GM19025 (cell line): ENCODE results near the gene ADD3.
"Not testable (repeated sequence)": the region's sequence is repeated elsewhere in the genome, so short reads cannot be mapped to it uniquely, and the experiment has no call there.

Source experiments
- ATAC-seq: cut with Tn5 transposase; IDR thresholded peaks from one replicate; pipeline ENCODE4 v1.9.1; 2021; ENCODE audit warnings: mild to moderate bottlenecking, low read depth, moderate library complexity; ENCODE audit not compliant: unreplicated experiment

The ADD3 gene

DNA sequence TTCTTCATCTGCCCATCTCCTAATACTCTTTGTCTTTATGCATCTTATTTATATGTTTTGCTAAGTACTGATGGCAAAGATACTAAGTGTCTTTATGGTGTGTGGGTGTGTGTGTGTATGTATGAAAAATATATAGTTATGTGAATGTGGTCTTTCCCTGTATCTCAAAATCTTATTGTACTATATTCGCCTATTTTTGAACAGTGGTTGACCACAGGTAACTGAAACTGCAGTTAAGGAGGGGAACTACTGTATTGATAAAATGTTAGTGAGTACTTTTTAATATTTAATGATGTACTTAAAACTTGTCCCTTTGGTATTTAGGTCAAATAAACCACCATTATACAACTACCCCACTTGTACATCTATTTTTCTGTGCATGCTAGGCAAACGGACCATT, 85.9 kb downstream of the ADD3 start:
- no peak for ATAC-seq

DNA sequence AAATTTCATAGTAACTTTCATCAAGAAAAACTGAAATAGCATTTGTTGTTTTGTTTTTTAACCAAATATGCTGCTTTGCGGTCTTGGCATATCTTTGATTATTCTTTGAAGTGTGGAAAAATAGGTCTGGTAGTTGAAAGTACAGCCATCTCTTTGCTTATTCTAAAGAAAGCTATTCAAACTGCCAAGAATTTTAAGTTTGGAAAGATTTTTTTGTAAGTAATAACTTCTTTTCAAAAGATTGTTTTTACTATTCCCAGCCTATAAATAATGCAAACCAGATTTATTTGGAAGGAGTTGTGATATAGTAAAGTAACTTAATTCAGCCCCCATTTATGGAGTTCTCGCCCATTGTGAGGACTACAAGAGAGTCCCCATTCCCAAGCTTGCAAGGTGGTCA, 87.0 kb downstream of the ADD3 start:
- ATAC-seq: no peak

DNA sequence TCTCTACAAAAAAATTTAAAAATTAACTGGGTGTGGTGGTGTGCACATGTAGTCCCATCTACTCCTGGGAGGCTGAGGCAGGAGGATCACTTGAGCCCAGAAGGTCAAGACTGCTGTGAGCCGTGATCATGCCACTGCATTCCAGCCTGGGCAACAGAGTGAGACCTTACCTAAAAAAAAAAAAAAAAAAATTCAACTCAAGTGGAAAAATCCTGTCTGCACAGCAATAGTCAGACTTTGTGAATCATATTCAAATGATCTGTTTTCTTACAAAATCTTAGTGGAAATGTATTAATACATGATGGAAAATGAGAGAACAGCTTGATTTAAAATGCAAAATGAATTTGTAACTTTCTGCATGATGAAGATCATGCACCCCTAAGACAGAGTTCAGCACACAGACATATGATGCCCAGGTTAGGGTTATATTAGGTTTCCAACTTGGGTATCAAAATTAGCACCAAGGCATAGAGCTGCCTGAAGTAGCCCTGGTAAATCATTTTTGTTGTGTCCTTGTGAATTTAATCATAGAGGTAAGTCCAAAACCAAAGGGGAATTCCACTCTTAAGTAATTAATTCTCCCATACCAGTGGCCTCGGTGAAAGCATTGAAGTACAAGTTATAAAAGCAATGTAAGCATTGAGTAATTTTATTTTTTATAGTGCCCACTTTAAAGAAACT, 93.8 kb downstream of the ADD3 start:
- ATAC-seq: peak; percentile 68

DNA sequence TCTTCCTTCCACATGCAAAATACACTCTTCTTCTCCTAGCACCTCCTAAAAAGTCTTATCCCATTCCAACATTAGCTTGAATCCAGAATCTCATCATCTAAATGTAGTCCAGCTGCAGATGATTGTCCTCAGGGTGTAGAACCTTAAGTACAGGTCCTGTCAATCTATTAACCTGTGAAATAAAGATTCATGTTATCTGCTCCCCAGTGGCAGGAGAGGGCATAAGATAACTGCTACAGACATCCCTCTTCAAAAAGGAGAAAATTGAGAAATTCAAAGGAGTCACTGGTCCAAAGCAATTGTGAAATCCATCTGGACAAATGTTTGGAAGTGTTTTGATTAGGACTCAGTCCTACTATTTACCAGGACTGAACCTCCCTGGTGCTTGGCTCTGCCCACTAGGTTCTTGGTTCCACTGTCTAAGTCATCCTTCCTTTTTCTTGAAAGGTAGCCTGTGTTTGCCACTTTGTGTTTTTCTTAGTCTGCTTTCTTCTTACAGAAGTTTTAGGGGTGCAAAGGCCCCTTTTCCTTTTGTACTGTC, 96.2 kb downstream of the ADD3 start:
- no peak for ATAC-seq

DNA sequence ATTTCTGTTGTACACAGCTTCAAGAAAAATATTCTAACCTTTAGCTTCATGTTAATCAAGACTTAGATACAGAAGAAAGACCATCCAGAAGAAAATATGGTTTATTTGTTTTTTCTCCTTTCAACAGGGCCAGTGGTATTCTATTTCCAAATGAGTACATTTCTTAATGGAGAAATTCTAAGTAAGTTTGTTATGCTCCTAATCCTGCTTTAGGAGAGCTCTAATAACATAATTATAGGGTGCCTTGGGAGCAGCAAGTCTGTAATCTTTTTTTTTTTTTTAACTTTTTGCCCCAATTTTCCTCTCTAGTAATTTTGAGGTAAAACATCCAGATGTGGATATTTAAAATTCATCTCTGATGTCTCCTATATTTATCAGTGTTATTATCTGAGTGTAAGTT, 98.1 kb downstream of the ADD3 start:
- ATAC-seq: no peak

DNA sequence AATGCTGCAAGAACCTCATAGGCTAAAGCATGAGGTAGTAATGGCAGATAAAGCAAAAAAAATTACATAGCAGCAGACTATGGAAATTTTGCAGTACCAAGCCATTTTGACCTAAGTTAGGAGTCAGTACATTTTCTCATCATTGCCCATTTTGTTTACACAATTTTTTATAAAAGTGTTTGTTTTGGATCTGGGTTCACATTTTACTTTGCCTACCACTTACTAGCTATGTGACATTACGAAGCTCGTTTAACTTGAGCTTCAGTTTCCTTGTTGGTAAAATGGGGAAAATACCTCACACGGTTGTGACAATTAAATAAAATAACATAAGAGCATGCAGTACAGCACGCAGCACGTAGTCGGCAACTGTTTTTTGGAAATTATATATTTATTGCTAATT, 99.6 kb downstream of the ADD3 start:
- ATAC-seq: no peak

DNA sequence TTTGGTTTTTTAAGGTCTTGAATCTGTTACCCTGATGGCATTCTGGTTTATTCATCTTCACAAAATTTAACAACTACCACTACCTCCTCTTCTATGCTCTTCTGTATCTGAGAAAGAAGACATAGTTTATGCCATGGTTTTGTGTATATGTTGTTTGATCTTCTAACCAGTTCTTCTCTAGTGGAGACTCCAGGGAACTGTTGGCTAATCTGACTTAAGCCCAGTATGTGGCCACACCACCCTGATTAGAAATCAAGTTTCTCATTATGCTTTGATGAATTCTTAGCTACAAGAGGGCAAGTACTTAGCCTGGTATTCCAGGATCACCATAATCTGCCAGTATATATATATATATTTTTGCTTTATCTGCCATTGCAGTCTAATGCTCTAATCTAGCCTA, 100.1 kb downstream of the ADD3 start:
- no peak for ATAC-seq

DNA sequence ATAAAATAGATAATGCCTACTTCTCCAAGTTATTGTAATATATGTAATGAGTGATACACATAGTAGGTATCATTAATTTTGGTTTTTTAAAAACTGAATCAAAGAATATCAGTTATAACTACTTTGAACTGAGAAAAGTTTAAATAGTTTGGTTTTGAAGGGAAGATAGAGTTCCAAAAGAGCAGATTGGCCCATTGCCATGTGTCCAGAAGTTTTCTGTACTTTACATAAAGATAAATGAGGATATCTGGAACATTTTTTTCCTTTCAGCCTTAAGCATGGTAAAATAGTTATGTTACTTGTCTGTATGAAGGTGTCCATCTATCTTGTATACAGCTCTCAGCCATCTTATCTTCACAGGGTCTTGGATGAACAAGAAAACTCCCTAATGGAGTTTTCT, 101.7 kb downstream of the ADD3 start:
- ATAC-seq: no peak

DNA sequence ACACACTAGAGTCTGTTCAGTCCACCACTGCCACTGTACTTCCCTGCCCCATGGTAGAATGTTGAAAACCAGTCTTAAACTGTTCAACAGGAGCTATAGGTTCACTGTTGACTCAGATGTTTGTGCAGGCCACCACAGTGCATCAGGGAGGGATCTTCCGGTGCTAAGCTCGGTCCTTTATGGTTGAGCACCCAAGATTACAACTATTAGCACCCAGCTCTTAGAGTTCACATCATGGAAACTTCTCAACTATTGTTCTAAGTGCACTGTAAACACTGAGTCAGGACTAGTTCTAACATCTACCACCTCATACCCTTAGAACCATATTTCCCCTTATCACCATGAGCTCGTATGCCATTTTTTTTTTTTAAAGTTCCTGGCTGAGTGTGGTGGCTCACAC, 102.6 kb downstream of the ADD3 start:
- no peak for ATAC-seq

DNA sequence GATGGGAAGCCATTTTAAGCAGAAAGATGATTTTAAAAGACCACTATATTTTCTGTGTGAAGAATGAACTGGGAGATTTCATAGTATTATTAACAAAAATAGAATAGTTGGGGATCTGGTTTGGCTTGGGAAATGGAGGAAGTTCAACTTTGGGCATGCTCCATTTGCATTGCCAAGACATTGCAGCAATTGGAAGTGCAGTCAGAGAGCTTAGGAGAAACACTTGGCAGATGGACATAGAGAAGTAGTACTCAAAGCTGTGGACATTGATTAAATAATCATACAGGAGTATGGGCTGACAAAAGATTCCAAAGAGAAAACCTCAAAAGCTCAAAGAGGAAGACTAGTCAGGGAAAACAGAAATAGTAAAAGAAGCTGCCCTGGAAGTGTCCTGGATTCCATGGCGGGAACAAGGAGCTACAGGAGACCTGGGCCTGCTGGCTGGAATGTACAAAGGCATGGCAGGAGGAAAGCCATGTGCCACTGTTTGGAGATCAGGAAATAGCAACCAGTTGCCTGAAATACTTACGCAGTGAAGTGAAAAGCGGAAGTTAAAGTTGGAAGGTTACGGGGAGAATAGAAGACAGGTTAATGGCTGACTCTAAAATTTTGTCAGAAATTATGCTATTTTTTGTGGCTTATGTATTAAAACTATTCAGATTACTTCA, 106.0 kb downstream of the ADD3 start:
- no peak for ATAC-seq

DNA sequence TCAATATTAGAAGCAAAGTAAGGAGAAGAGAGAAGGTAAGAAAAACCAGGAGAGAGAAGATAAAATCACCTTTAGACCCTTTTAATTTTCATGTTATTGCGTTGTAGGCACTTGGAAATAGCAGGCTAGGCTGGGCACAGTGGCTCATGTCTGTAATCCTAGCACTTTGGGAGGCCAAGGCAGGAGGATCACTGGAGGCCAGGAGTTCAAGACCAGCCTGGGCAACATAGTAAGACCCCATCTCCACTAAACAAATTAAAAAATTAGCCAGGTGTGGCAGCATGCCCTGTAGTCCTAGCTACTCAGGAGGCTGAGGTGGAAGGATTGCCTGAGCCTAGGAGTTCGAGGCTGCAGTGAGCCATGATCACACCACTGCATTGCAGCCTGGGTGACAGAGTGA, 106.9 kb downstream of the ADD3 start:
- ATAC-seq: not testable (repeated sequence)

DNA sequence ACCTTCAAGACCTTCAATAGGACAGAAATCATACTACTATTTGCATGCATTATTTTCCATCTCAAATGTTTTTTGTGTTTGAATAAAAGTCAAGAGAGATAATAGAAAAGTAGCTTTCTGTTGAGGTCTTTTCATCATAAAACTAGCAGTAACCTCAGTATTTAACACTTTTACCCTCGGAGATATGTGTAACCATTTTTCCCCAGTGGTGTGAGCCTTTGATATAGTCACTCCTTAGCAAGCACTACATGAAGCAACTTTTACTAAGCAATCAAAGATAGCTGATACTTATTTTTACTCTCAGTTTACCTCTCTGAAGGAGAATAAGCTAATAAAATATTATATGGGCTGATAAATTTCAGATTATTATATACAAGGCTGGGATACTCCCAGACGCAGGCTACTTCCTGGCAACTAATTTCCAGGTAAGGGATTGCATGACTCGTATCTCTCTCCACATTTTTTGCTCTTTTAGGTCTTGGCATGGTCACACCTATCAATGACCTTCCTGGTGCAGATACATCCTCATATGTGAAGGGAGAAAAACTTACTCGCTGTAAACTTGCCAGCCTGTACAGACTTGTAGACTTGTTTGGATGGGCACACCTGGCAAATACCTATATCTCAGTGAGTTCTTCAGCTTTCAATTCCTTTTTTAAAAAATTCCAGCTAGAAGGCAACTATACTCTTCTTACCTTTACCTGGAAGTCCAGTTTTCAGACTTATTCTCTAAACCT, 108.2 kb downstream of the ADD3 start:
- ATAC-seq: no peak

DNA sequence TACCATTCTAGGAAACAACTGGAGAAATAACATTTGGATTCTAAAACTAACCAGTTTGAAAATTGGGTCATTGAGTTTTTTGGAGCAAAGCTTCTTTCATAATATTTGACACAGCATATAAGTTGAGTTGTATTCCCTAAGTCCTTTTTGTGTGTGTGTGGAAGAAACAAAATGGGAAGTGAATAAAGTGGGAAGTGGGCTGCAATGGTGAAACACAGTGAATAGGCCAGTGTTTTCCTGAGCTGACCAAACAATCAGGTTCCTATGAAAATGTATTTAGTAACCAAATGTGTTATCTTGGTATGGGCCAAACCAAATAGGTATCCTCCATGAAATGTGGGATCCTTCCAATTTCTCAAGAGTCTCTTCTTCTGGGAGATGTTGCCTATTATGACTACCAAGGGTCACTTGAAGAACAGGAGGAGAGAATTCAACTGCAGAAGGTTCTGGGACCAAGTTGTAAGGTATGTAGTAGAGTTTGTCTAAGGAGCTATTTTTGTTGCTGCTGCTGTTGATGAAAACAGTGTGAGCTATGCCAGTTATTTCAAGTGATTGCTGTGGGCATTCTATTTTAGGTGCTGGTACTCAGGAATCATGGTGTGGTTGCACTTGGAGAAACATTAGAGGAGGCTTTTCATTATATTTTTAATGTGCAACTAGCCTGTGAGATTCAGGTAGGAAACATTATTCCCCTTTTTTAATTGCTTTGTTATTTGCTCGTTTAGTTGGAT, 111.3 kb downstream of the ADD3 start:
- ATAC-seq: no peak

DNA sequence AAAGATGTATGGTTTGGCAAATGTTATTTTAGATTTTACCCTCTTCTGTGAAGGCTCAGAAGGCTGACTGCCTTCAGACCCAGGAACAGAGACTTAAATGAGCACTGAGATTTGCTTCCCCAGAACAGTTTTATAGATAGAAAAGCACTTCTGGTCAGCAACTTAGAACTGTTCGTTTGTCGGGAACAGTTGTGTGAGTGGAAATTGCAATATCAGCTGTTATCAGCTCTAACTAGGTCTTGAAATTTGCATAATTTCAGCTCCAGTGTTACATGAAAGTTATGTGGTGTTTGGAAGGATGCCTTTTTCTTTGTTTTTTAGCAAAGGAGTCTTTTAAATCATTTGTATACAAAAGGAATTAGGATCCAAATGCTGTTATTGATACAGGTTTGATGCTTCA, 115.8 kb downstream of the ADD3 start:
- ATAC-seq: no peak

DNA sequence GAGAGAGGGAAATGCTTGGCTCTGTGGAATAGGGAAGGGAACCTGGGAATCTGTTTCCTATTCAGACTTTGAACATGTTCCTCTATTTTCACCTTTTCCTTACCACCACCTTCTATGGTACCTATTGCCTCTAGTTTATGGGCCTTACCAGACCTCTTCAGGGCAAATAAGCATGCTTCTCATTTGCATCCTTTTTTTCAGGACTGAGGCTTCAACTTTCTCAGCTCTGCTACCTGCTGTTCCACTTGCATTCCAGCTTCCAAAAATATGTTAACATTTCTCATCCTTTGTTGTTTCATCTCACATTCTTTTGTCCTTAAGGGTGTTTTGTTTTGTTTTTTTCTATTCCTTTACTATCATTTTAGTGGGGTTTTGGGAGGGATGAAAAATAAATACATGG, 121.7 kb downstream of the ADD3 start:
- no peak for ATAC-seq

DNA sequence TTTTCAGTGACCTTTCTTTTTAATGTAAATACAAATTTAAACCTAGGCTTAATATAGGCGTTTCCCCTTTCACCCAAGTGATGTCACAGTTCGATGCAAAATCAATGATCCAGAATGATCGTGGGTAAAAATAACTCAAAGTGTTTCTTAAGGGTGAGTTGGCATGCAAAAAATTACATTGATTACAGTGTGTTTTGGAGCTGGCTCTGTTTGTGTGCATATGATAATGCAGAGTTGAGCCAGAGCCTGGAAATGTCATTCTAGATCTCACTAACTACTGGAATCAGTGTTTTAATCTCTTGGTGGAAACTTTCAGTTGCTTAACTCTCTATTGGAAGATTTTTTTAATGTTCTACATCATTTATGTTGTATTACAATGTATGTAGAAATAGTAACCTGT, 127.1 kb downstream of the ADD3 start:
- ATAC-seq: no peak

DNA sequence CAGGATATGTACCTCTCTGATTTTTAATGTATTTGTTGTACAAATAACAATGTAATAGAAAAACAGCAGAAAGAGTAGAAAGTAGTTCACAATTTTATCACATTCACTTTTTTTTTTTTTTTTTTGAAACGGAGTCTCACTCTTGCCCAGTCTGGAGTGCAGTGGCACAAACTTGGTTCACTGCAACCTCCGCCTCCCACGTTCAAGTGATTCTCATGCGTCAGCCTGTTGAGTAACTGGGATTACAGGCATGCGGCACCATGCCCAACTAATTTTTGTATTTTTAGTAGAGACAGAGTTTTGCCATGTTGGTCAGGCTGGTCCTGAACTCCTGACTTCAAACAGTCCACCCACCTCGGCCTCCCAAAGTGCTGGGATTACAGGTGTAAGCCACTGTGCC, 128.1 kb downstream of the ADD3 start:
- ATAC-seq: not testable (repeated sequence)

DNA sequence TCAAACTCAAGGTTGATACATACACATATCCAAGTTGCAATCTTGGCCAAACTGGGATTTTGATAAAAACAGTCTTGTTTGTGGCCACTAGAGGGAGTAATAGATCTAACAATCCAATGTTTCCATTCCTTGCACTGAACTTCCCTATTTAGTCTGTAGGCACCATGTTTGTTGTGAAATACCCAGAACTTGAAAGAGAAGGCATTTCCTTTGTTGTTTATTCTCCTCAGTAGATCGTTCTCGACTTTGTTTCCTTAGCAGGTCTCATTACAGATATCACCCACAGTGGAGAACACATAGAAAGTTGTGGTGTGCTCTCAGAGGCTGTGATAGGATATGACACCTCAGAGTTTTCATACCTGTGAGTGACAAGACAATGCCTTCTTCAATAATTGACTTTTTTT, 129.4 kb downstream of the ADD3 start:
- no peak for ATAC-seq

DNA sequence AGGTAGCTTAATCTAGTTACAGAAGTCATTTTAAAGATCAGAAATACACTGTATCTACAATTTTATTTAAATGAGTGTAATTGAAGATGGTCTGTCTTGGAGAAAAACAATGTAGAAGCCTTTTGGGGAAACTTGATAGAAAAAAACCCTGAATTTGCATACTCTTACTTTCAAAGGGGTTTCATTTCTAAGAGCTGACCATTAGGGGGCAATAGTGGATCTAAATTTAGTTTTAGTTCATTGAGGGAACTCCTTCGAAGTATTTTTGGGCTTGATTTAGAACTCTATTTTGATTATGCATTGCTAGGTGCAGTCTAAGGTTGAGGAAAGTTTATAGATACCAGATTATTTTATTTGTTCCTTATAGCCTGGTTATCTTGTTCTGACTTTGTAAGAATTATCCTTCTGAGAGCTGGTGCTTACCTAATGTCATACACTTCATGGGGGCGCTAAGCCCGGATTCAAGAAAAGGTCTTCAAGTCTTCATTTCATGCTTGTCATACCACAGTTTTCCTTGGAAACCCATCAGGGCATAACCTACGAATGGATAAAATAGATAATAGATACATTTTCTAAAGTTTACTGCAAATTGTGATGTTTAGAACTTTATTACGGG, 130.5 kb downstream of the ADD3 start:
- ATAC-seq: no peak

DNA sequence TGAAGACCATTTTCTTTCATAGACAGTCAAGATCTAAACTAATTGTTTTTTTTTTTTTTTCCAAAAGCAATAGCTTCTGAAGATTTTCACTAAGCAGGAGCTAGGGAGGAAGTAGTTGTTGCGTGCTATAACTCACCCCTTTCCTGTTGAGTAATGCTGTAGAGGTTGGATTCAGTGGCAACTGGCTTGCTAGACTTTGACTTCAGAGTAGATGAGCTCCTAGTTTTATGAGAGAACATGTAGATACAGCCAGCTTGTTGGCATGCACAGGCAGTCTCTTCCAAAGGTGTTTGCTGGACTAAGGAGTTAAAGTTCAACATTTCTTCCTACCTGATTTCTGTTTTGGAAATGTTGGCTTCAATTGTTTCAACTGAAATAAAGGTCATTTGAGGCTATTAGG, 133.4 kb downstream of the ADD3 start:
- ATAC-seq: no peak
